Endothelial cell (in vitro differentiated cells): ENCODE data around the gene CPSF7. TPM values are rescaled to one million over a fixed set of nuclear protein-coding genes. Genes with fewer than 3 reads are reported as not detected.
"Not testable (repeated sequence)": the region's sequence is repeated elsewhere in the genome, so short reads cannot be mapped to it uniquely, and the experiment has no call there.

Source experiments
- DNase-seq: peaks from one replicate; pipeline ENCODE4 v3.0.0; 2021; ENCODE audit warnings: low spot score
- H3K27ac Mint-ChIP-seq: one replicate; pipeline ENCODE4 v1.8.0; 2021; ENCODE audit warnings: mixed read lengths, inconsistent platforms; ENCODE audit not compliant: unreplicated experiment
- H3K27me3 Mint-ChIP-seq: one replicate; pipeline ENCODE4 v1.8.0; 2021; ENCODE audit warnings: mild to moderate bottlenecking, moderate library complexity, mixed read lengths, inconsistent platforms; ENCODE audit not compliant: unreplicated experiment
- H3K36me3 Mint-ChIP-seq: one replicate; pipeline ENCODE4 v1.8.0; 2021; ENCODE audit warnings: mild to moderate bottlenecking, low read depth, mixed read lengths, inconsistent platforms; ENCODE audit not compliant: unreplicated experiment
- H3K4me1 Mint-ChIP-seq: one replicate; pipeline ENCODE4 v1.8.0; 2021; ENCODE audit warnings: mild to moderate bottlenecking, mixed read lengths, inconsistent platforms; ENCODE audit not compliant: unreplicated experiment
- H3K4me3 Mint-ChIP-seq: one replicate; pipeline ENCODE4 v1.8.0; 2021; ENCODE audit warnings: mild to moderate bottlenecking, mixed read lengths, inconsistent platforms; ENCODE audit not compliant: unreplicated experiment
- H3K9me3 Mint-ChIP-seq: one replicate; pipeline ENCODE4 v1.8.0; 2021; ENCODE audit warnings: mixed read lengths, inconsistent platforms; ENCODE audit not compliant: unreplicated experiment
- CTCF ChIP-seq: fragments of 200-600 bp; sonication (generic); IDR thresholded peaks from one replicate; pipeline ENCODE4 v1.5.0; 2021; ENCODE audit warnings: antibody characterized with exemption; ENCODE audit not compliant: unreplicated experiment
- total RNA-seq: library from RNA; stranded (reverse); fragmentation: NEBNext Ultra II Directional; extraction: Animal tissue kit (Norgen Biotek cat#: 25700); gene quantifications from one replicate; pipeline ENCODE4 v1.2.1, GENCODE V29; 2021; ENCODE audit not compliant: unreplicated experiment

The CPSF7 gene
- total RNA-seq, 1 donor from 2014 or later = 79.5 TPM

DNA sequence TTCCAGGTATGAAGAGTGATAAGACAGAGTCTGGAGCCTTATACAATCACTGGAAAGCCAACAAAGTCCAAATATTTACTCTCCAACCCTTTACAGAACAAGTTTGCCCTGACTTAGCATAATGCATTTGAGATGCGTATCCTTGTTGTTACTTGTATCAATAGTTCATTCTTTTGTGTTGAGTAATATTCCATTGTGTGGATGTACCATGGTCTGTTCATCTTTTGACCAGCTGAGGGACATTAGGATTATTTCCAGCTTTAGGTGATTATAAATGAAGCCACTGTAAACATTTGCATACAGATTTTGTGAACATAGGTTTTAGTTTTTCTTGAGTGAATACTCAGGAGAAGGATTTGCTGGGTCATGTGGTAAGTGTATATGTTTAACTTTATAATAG, 9.8 kb upstream of the CPSF7 start:
- Mint-ChIP-seq H3K27ac (no peak overlapping the region), H3K9me3 (no peaks in the 10 kb centered on the region), H3K36me3 (peaks cover 41% of the 10 kb centered on the region), H3K27me3 (no peaks in the 10 kb centered on the region), H3K4me1 (peaks cover 14% of the 10 kb centered on the region), H3K4me3 (no peak overlapping the region)
- TF ChIP-seq CTCF = no peak
- no peak for DNase-seq

DNA sequence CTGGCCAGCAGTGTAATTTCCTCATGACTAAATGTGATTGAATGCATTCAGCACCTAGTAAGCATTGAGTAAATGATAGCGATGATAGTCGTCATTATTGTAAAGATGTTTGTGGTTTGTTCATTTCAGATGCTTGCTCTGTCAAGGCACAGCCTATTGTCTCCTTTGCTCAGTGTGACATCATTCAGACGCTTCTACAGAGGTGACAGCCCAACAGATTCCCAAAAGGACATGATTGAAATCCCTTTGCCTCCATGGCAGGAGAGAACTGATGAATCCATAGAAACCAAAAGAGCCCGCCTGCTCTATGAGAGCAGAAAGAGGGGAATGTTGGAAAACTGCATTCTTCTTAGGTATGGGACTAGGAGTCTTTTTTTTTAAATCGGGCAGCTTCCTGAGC, 7.7 kb upstream of the CPSF7 start:
- H3K4me1 Mint-ChIP-seq = peaks cover 13% of the 10 kb centered on the region
- H3K9me3 Mint-ChIP-seq = no peaks in the 10 kb centered on the region
- no peak for DNase-seq
- H3K36me3 Mint-ChIP-seq = peaks cover 38% of the 10 kb centered on the region
- no peak overlapping the region for H3K27ac Mint-ChIP-seq
- no peaks in the 10 kb centered on the region for H3K27me3 Mint-ChIP-seq
- no peak overlapping the region for H3K4me3 Mint-ChIP-seq
- no peak for TF ChIP-seq CTCF

GRCh38 chr11:61430839-61431238, 1.1 kb upstream of the CPSF7 start:
- Mint-ChIP-seq H3K36me3 (peaks cover 42% of the 10 kb centered on the region), H3K27me3 (peaks cover 10% of the 10 kb centered on the region), H3K27ac (peak overlapping the region; percentile 99), H3K4me3 (peak overlapping the region; percentile 97), H3K4me1 (peaks cover 27% of the 10 kb centered on the region)
- DNase-seq, H3K9me3 Mint-ChIP-seq: not testable (repeated sequence)

- peak; percentile 49 for TF ChIP-seq CTCF
- H3K27ac Mint-ChIP-seq = peak overlapping the region; percentile 99
- peaks cover 12% of the 10 kb centered on the region for H3K27me3 Mint-ChIP-seq
- peak; percentile 90 for DNase-seq
- H3K4me3 Mint-ChIP-seq = peak overlapping the region; percentile 89
- H3K9me3 Mint-ChIP-seq = no peaks in the 10 kb centered on the region
- H3K36me3 Mint-ChIP-seq = peaks cover 38% of the 10 kb centered on the region
- H3K4me1 Mint-ChIP-seq = peaks cover 19% of the 10 kb centered on the region
Measured at GRCh38 chr11:61429346-61429690, 457 bp downstream of the CPSF7 start.

DNA sequence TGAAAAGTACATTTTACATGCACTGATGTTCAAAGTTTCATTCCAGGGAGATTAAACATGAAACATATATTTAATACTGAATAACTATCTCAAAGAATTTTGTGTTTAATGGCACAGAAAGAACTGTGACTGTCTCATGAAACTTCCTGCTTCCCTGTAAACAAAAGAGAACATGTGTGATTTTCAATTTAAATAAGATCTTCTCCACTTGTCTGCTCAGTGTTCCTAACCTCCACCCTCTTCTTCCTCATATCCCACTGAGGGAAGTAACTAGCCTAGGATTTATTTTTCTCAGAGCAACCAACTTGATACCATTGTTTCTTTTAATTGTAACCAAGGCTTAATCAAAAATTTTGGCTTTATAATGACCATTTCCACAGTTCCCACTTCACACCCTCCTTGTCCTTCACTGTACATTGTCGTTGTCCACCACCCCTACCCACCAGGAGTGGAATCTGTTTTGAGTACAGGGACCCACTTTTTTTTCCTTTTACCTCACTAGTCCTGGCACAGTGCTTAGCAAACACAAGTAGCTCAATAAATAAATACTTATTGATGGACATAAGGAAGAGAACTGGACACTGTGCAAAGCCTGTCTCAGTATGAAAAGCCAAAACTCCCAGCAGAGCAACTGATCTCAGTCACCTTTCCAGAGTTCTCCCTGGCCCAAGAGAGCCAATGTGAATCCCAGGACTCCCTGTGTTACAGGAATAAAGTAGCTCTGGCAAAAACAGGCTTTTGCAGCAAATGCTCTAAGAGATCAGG, 4.2 kb downstream of the CPSF7 start:
- Mint-ChIP-seq H3K9me3 (no peaks in the 10 kb centered on the region), H3K4me3 (peak overlapping the region; percentile 48), H3K36me3 (peaks cover 39% of the 10 kb centered on the region), H3K27me3 (peaks cover 10% of the 10 kb centered on the region), H3K27ac (peak overlapping the region; percentile 59), H3K4me1 (peaks cover 11% of the 10 kb centered on the region)
- no peak for TF ChIP-seq CTCF
- no peak for DNase-seq
